ENCODE results near the gene DGKZ. TPM values are rescaled to one million over a fixed set of nuclear protein-coding genes. Genes with fewer than 3 reads are reported as not detected.

DGKZ gene
- total RNA-seq, 2 experiments from 2014 or later = 82.9 to 89.2 TPM

DNA sequence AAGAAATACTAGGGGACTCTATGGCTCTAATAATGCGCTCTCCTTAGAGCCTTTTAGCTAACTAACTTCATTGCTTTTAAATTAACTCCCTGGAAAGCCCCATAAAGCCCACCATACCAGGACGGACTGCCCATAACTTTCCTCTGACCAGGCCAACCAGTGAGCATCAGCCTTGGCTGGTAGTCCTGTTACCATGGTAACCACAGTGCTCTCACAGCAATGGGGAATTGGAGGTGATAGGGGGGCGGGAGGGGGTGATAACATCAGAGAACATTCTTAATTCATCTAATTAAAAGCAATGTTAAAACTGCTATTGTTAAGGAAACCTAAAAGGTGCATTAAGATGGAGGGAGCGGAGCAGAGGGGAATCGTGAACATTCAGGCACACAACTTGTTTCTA lies 71.5 kb downstream of the DGKZ start:
- CTCF ChIA-PET = no interaction called here
- peaks cover 14% of the 10 kb centered on the region for H3K36me3 Mint-ChIP-seq (ENCODE audit: low read depth)

DNA sequence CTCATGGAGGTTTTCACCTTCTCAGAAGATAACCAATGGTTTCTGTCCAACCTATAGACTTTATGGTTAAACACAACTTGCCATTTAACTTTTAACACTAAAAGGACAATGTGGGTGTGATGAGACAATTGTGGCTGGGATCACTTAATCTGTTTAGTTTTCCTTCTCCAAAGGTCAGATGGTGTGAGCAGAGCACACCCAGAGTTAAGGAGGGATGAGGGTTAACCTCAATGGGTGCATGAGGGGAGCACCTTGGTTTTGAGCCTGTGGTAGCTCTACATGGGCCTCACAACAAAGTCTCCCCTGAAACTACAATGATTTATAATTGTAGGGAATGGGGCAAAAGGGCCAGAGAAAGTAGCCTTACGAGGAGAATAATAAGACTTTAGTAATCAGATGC lies 73.2 kb downstream of the DGKZ start:
- Mint-ChIP-seq H3K27ac (no peak overlapping the region), H3K4me3 (no peak overlapping the region), H3K36me3 (ENCODE audit: low read depth) (peaks cover 9% of the 10 kb centered on the region), H3K9me3 (no peaks in the 10 kb centered on the region), H3K4me1 (ENCODE audit: low read depth) (no peaks in the 10 kb centered on the region), H3K27me3 (ENCODE audit: low read depth) (no peaks in the 10 kb centered on the region)
- CTCF ChIA-PET = no interaction called here
- DNase-seq = no peak
- intact Hi-C loops (cut with micrococcal nuclease) = no loop called here

More for the DNA sequence above, 71.5 kb downstream of the DGKZ start:
- H3K4me3 Mint-ChIP-seq = no peak overlapping the region
- H3K9me3 Mint-ChIP-seq = no peaks in the 10 kb centered on the region
- no peak overlapping the region for H3K27ac Mint-ChIP-seq
- intact Hi-C loops (cut with micrococcal nuclease) = no loop called here
- no peak for DNase-seq
- H3K27me3 Mint-ChIP-seq (ENCODE audit: low read depth) = no peaks in the 10 kb centered on the region
- peaks cover 12% of the 10 kb centered on the region for H3K4me1 Mint-ChIP-seq (ENCODE audit: low read depth)

DNA sequence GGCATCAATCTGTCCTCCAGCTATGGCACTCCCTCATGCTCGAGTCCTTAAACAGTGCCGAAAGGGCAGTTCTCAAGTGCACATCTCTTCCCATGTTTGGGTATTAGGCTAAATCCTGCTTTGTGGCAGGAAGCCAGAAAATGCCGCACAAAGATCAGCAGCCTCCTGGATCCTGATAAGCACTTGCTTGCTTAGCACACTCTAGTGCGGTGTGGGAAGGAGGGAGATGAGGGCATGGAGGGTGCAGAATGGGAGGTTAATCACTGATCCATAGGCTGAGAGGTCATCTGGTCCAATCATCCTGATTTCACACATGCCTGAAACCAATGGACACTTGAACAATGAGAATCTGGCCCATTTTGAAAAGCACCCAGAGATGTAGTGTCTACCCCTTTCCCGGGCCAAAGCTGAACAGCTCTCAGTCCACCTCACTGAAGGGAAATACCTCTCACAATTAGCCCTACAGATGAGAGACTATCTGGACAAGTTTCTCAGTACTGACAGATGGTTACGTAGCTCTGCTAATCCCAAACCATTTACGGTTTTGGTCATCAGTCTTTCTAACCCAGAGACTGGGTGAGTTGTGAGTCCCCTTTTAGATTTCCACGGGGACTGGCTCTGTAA lies 74.1 kb downstream of the DGKZ start:
- Mint-ChIP-seq H3K4me3 (no peak overlapping the region), H3K27ac (no peak overlapping the region), H3K9me3 (no peaks in the 10 kb centered on the region), H3K4me1 (ENCODE audit: low read depth) (no peaks in the 10 kb centered on the region), H3K36me3 (ENCODE audit: low read depth) (peaks cover 9% of the 10 kb centered on the region), H3K27me3 (ENCODE audit: low read depth) (no peaks in the 10 kb centered on the region)
- DNase-seq = no peak
- intact Hi-C loops (cut with micrococcal nuclease) = no loop called here
- CTCF ChIA-PET = interaction anchor here (0.6 to 0.9 kb wide), 2 partner anchors 59 to 70 kb away, joined by 3 to 4 read pairs; no protein-coding TSS in a partner anchor

DNA sequence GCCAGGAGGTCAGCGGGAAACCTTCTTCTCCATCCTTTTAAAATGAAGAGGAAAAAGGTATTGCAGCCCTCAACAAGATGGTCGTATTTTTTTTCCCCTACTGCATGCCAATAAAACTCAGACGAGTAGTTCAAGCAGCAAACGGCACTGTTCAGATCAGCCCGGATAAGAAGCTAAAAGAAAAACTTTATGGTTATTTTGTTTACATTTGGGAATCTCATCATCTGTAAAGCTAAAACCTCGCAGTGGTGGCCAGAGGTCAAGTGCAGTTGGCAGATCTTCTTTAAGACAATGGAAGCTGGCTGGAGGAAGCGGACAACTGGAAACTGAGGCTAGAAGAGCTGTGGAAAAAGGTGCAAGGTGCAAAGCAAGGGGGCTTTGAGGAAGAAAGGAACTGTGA lies 75.3 kb downstream of the DGKZ start:
- Mint-ChIP-seq H3K9me3 (no peaks in the 10 kb centered on the region), H3K27me3 (ENCODE audit: low read depth) (no peaks in the 10 kb centered on the region), H3K4me3 (no peak overlapping the region), H3K36me3 (ENCODE audit: low read depth) (peaks cover 9% of the 10 kb centered on the region), H3K27ac (no peak overlapping the region), H3K4me1 (ENCODE audit: low read depth) (no peaks in the 10 kb centered on the region)
- DNase-seq = no peak
- CTCF ChIA-PET = no interaction called here
- intact Hi-C loops (cut with micrococcal nuclease) = no loop called here

DNA sequence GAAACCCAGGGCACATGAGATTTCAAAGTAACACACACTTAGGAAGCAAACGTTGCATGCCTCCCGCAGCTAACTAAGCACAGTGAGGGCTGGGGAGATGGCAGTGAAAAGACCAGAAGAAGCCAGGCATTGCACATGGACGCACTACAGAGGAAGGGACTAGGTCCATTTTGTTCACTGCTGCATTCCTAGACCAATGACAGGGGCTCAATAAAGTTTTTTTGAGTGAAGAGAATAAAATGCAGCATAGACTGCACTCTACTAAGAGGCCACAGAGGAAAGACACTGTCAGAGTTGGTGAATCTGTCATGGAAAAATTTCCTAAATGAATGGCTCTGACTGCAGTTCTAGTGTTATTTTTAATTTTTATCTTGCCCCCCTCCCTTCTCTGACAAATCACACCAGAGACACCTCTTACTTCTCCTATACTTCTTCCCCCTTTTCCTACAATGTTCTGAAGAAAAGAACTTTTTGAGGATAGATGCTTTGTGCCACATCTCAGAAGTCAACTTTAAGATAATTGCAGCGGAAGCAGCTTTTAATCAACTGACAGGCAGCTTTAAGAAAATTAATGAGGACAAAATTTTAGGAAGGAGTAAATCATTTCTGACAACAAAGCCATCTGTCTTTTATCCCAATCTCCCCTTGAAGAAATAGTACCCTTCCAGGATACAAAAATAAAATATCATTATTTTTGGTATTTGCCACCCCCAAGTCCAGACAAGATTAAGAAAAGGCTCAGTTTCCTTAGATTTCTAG lies 79.1 kb downstream of the DGKZ start:
- intact Hi-C loops (cut with micrococcal nuclease) = no loop called here
- H3K27me3 Mint-ChIP-seq (ENCODE audit: low read depth) = no peaks in the 10 kb centered on the region
- H3K4me1 Mint-ChIP-seq (ENCODE audit: low read depth) = no peaks in the 10 kb centered on the region
- H3K4me3 Mint-ChIP-seq = no peak overlapping the region
- H3K9me3 Mint-ChIP-seq = no peaks in the 10 kb centered on the region
- CTCF ChIA-PET = no interaction called here
- H3K36me3 Mint-ChIP-seq (ENCODE audit: low read depth) = peaks cover 10% of the 10 kb centered on the region
- no peak for DNase-seq
- no peak overlapping the region for H3K27ac Mint-ChIP-seq

DNA sequence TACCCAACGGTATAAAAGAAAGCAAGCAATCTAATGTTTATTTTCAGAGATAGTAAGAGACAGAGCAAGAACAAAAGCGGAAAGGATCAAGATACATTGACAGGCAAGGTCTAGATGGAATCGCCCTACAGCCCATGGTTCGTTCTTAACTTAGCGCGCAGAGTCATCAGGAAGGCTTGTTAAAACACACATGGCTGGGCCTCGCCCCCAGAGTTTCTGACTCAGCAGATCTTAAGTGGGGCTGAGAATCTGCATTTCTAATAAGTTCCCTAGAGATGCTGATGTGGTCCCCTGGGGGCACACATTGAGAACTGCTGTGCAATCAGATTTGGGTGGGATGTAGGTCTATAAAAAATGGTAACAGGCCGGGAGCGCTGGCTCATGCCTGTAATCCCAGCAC lies 80.1 kb downstream of the DGKZ start:
- H3K4me3 Mint-ChIP-seq = no peak overlapping the region
- H3K9me3 Mint-ChIP-seq = no peaks in the 10 kb centered on the region
- DNase-seq = no peak
- H3K27ac Mint-ChIP-seq = no peak overlapping the region
- peaks cover 11% of the 10 kb centered on the region for H3K36me3 Mint-ChIP-seq (ENCODE audit: low read depth)
- CTCF ChIA-PET = no interaction called here
- no peaks in the 10 kb centered on the region for H3K4me1 Mint-ChIP-seq (ENCODE audit: low read depth)
- no peaks in the 10 kb centered on the region for H3K27me3 Mint-ChIP-seq (ENCODE audit: low read depth)
- intact Hi-C loops (cut with micrococcal nuclease) = no loop called here

DNA sequence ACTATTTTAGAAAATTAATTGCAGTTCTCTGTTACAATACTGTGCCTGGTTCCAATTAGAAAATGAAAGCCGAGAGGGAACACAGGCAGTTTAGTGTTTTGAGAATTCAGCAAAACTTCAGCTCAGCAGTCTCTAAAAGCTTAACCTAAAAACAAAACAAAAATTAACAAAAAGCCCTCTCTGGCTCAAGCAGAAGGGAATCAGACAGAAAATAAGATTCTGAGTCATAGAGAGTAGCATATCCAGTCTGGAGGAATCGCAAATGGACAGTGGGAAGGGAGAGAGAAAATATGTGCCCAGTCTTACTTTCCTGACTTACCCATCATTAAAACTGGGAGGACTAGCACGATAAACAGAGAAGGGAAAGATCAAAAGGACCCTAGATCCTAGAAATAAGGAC lies 82.5 kb downstream of the DGKZ start:
- H3K4me3 Mint-ChIP-seq = no peak overlapping the region
- no peaks in the 10 kb centered on the region for H3K9me3 Mint-ChIP-seq
- CTCF ChIA-PET = no interaction called here
- no peak overlapping the region for H3K27ac Mint-ChIP-seq
- DNase-seq = no peak
- intact Hi-C loops (cut with micrococcal nuclease) = no loop called here
- no peaks in the 10 kb centered on the region for H3K27me3 Mint-ChIP-seq (ENCODE audit: low read depth)
- no peaks in the 10 kb centered on the region for H3K4me1 Mint-ChIP-seq (ENCODE audit: low read depth)
- H3K36me3 Mint-ChIP-seq (ENCODE audit: low read depth) = peaks cover 12% of the 10 kb centered on the region

Small RNA genes lying within 50 kb of the gene (microRNA-seq; reads per million reads assigned to microRNA genes)
- gene MIR4688 (ENCODE audit: borderline microRNAs expressed, borderline replicate concordance) = not detected

Other genes starting within 250 kb of the DGKZ start
- 10 to 100 TPM; 40.4 to 42.6 TPM for gene PHF21A, start 226.0 kb upstream of the DGKZ start, total RNA-seq
- under 1 TPM; 0.12 TPM for gene CREB3L1, start 69.8 kb upstream of the DGKZ start, total RNA-seq
- gene MDK, start 34.2 kb downstream of the DGKZ start, total RNA-seq = 1 to 10 TPM; 2.9 to 4.6 TPM
- not detected for gene CHRM4, start 44.3 kb downstream of the DGKZ start, total RNA-seq
- 10 to 100 TPM; 19.0 to 23.1 TPM for gene AMBRA1, start 246.6 kb downstream of the DGKZ start, total RNA-seq

Data from activated naive CD4-positive, alpha-beta T cell treated with anti-CD3 and anti-CD28 coated beads for 36 hours (primary cell).